Neural progenitor cell (in vitro differentiated cells): ENCODE measurements around the gene SF3B6. TPM values are rescaled to one million over a fixed set of nuclear protein-coding genes. Genes with fewer than 3 reads are reported as not detected.

Experiments
- DNase-seq: peaks from one replicate; pipeline ENCODE4 v3.0.0-alpha.2; 2016; ENCODE audit warnings: low spot score
- H2AFZ ChIP-seq: fragments of 200-600 bp; sonication (generic); replicated peaks from 2 replicates; pipeline ENCODE4 v1.6.1; 2016; ENCODE audit warnings: antibody characterized with exemption
- H3F3A ChIP-seq: fragments of 200-600 bp; sonication (generic); 2 replicates; pipeline ENCODE4 v1.6.1; 2016; ENCODE audit warnings: antibody characterized with exemption, low read depth
- H3K27ac ChIP-seq: fragments of 200-600 bp; sonication (generic); 2 replicates; pipeline ENCODE4 v1.5.1; 2016; ENCODE audit warnings: mild to moderate bottlenecking
- H3K27me3 ChIP-seq: fragments of 200-600 bp; sonication (generic); 2 replicates; pipeline ENCODE4 v1.6.1; 2016; ENCODE audit warnings: mild to moderate bottlenecking, moderate library complexity
- H3K36me3 ChIP-seq: fragments of 200-600 bp; sonication (generic); 2 replicates; pipeline ENCODE4 v1.5.1; 2016
- H3K4me1 ChIP-seq: fragments of 200-600 bp; sonication (generic); 2 replicates; pipeline ENCODE4 v1.6.1; 2016; ENCODE audit warnings: mixed run types
- H3K4me2 ChIP-seq: fragments of 200-600 bp; sonication (generic); 2 replicates; pipeline ENCODE4 v1.6.1; 2016
- H3K4me3 ChIP-seq: fragments of 200-600 bp; sonication (generic); 2 replicates; pipeline ENCODE4 v1.5.1; 2016
- H3K79me2 ChIP-seq: fragments of 200-600 bp; sonication (generic); 2 replicates; pipeline ENCODE4 v1.6.1; 2016; ENCODE audit warnings: low read depth
- H3K9ac ChIP-seq: fragments of 200-600 bp; sonication (generic); 2 replicates; pipeline ENCODE4 v1.6.1; 2016
- H3K9me3 ChIP-seq: fragments of 200-600 bp; sonication (generic); 2 replicates; pipeline ENCODE4 v1.5.1; 2016; ENCODE audit warnings: low read depth
- H4K20me1 ChIP-seq: fragments of 200-600 bp; sonication (generic); 2 replicates; pipeline ENCODE4 v1.6.1; 2016; ENCODE audit warnings: low read depth
- H3K27ac Mint-ChIP-seq: 3 replicates; pipeline ENCODE4 v1.8.0; 2021; ENCODE audit warnings: mixed read lengths
- H3K27me3 Mint-ChIP-seq: 2 replicates; pipeline ENCODE4 v1.8.0; 2022; ENCODE audit warnings: low read depth, mild to moderate bottlenecking, inconsistent platforms, moderate library complexity, mixed read lengths; ENCODE audit not compliant: insufficient read depth
- H3K36me3 Mint-ChIP-seq: 3 replicates; pipeline ENCODE4 v1.8.0; 2021; ENCODE audit warnings: mixed read lengths
- H3K4me1 Mint-ChIP-seq: 3 replicates; pipeline ENCODE4 v1.8.0; 2021; ENCODE audit warnings: mixed read lengths
- H3K4me3 Mint-ChIP-seq: 3 replicates; pipeline ENCODE4 v1.8.0; 2021; ENCODE audit warnings: mild to moderate bottlenecking, moderate library complexity, mixed read lengths
- H3K9me3 Mint-ChIP-seq: 3 replicates; pipeline ENCODE4 v1.8.0; 2020; ENCODE audit warnings: mixed read lengths
- EZH2 ChIP-seq: fragments of 200-600 bp; sonication (generic); IDR thresholded peaks from 2 replicates; pipeline ENCODE4 v1.6.1; 2017; ENCODE audit warnings: antibody characterized with exemption, mild to moderate bottlenecking, moderate library complexity
- EZH2phosphoT487 ChIP-seq: fragments of 200-600 bp; sonication (generic); IDR thresholded peaks from 2 replicates; pipeline ENCODE4 v1.6.1; 2017; ENCODE audit warnings: antibody characterized with exemption
- total RNA-seq: library from RNA; depleted of rRNA; stranded (reverse); fragments of >200 nt; gene quantifications from 2 replicates; pipeline ENCODE4 v1.2.3, GENCODE V29; 2015; ENCODE audit warnings: low replicate concordance
- TF ChIP-seq, protein P1 (sequence below): fragments of 200-600 bp; sonication (generic); IDR thresholded peaks from 2 replicates; pipeline ENCODE4 v1.5.1; 2017; ENCODE audit warnings: antibody characterized with exemption, mild to moderate bottlenecking

SF3B6 gene
- total RNA-seq, 1 donor from 2014 or later, result 329 TPM

DNA sequence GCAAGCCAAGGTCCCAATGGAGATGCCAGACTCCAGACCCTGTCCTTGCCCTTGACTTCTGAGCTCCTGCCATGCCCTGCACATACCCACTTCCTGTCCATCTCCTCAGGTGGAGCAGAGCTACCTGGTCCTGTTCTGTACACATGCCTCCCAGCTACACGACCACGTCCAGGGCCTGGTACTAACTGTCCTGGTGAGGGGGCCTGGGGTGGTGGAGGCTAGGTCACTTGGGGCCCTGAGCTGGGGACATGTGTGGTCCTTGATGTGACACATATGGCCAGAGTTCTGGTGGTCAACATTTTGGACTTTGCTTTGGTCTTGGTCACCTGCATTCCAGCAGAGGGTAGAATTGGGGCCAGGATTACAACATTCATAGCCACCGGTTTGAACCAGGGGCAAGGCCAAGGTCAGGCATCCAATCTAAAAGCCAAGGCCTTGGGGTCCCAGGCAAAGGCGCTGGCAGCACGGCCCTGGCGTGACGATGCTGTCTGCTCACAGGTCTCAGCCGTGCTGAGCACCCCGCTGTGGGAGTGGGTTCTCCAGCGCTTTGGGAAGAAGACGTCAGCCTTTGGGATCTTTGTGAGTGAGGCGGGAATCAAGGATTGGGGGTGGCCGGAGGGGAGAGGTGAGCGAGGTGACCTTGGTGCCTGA is 53.7 kb downstream of the SF3B6 start:
- Histone ChIP-seq H3K27me3 (no peaks in the 10 kb centered on the region), H3K4me1 (peaks cover 13% of the 10 kb centered on the region), H2AFZ (no peak overlapping the region), H3K9ac (no peak overlapping the region), H3K4me3 (no peak overlapping the region), H4K20me1 (no peaks in the 10 kb centered on the region), H3K36me3 (no peaks in the 10 kb centered on the region), H3K27ac (no peak overlapping the region), H3F3A (no peaks in the 10 kb centered on the region), H3K9me3 (no peaks in the 10 kb centered on the region), H3K79me2 (no peaks in the 10 kb centered on the region), H3K4me2 (no peak overlapping the region)
- TF ChIP-seq, protein P1, sequence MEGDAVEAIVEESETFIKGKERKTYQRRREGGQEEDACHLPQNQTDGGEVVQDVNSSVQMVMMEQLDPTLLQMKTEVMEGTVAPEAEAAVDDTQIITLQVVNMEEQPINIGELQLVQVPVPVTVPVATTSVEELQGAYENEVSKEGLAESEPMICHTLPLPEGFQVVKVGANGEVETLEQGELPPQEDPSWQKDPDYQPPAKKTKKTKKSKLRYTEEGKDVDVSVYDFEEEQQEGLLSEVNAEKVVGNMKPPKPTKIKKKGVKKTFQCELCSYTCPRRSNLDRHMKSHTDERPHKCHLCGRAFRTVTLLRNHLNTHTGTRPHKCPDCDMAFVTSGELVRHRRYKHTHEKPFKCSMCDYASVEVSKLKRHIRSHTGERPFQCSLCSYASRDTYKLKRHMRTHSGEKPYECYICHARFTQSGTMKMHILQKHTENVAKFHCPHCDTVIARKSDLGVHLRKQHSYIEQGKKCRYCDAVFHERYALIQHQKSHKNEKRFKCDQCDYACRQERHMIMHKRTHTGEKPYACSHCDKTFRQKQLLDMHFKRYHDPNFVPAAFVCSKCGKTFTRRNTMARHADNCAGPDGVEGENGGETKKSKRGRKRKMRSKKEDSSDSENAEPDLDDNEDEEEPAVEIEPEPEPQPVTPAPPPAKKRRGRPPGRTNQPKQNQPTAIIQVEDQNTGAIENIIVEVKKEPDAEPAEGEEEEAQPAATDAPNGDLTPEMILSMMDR, result no peak
- TF ChIP-seq EZH2phosphoT487 (no peak), EZH2 (no peak)
- Mint-ChIP-seq H3K27ac (peak overlapping the region; percentile 65), H3K27me3 (peaks cover 4% of the 10 kb centered on the region), H3K4me1 (peaks cover 20% of the 10 kb centered on the region), H3K36me3 (peaks cover 22% of the 10 kb centered on the region), H3K4me3 (no peak overlapping the region), H3K9me3 (no peaks in the 10 kb centered on the region)
- DNase-seq, result no peak

DNA sequence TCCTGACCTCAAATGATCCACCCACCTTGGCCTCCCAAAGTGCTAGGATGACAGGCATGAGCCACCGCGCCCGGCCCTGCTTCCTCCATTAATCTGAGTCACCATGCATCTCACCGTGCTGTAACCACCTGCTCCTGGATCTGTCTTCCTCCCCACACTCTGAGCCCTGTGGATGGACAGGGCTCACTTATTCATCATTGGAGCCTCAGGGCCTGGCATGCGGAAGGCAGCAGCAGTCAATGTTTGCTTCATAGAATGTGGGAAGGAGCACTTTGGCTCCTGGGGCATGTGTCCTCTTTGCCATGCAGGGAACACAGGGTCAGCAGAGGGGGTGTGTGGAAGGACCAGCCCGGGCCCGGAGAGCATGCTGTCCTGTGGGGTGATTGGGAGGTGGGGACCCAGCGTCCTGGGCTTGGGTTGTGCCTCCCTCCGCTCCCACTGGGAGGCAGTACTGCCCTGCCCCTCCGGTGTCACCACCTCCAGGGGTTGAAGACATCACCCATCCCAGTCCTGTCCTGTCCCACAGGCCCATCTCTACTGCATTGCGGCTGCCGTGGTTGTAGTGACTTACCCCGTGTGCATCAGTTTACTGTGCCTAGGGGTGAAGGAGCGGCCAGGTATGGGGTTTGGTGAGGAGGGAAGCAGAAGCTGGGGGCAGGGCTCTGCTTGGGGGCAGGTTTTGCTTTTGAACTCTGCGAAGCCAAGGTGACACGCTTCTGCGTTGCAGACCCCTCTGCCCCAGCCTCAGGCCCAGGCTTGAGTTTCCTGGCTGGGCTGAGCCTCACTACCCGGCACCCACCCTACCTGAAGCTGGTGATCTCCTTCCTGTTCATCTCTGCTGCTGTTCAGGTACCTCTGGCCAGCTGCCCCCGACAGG is 54.8 kb downstream of the SF3B6 start:
- H3F3A ChIP-seq, result no peaks in the 10 kb centered on the region
- no peaks in the 10 kb centered on the region for H3K9me3 ChIP-seq
- H3K27ac ChIP-seq, result no peak overlapping the region
- peak overlapping the region; percentile 93 for H3K27ac Mint-ChIP-seq
- no peak overlapping the region for H3K4me3 Mint-ChIP-seq
- no peak overlapping the region for H2AFZ ChIP-seq
- H3K36me3 ChIP-seq, result no peaks in the 10 kb centered on the region
- H3K79me2 ChIP-seq, result no peaks in the 10 kb centered on the region
- H3K4me1 ChIP-seq, result peaks cover 5% of the 10 kb centered on the region
- no peaks in the 10 kb centered on the region for H3K9me3 Mint-ChIP-seq
- TF ChIP-seq EZH2phosphoT487, result no peak
- TF ChIP-seq, protein P1, result peak; percentile 48
- H3K9ac ChIP-seq, result no peak overlapping the region
- peaks cover 14% of the 10 kb centered on the region for H3K4me1 Mint-ChIP-seq
- H3K4me3 ChIP-seq, result no peak overlapping the region
- no peaks in the 10 kb centered on the region for H3K27me3 ChIP-seq
- no peak overlapping the region for H3K4me2 ChIP-seq
- DNase-seq, result peak; percentile 57
- peaks cover 19% of the 10 kb centered on the region for H3K36me3 Mint-ChIP-seq
- H4K20me1 ChIP-seq, result no peaks in the 10 kb centered on the region
- H3K27me3 Mint-ChIP-seq, result peaks cover 4% of the 10 kb centered on the region

DNA sequence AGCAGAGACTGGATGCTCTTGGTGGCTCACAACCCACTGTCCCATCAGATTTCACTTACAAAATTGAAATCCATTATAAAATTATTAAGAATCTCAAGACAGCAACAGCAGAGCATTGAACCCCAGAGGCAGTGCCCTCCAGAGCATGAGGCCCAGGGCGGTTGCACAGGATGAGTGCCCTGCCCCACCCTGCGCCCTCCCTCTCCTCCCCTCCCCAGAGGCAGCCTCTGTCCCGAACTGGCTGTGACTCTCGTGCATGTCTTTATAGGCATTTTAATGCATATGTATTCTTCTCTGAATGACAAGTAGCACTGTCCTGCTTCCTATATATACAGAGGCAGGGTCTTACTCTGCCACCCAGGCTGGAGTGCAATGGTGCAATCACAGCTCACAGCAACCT is 55.9 kb downstream of the SF3B6 start:
- H3K79me2 ChIP-seq, result no peaks in the 10 kb centered on the region
- no peaks in the 10 kb centered on the region for H3F3A ChIP-seq
- H3K4me1 ChIP-seq, result no peaks in the 10 kb centered on the region
- H4K20me1 ChIP-seq, result no peaks in the 10 kb centered on the region
- Mint-ChIP-seq H3K27ac (no peak overlapping the region), H3K4me1 (peaks cover 7% of the 10 kb centered on the region), H3K36me3 (peaks cover 15% of the 10 kb centered on the region), H3K27me3 (peaks cover 4% of the 10 kb centered on the region), H3K4me3 (no peak overlapping the region), H3K9me3 (no peaks in the 10 kb centered on the region)
- H3K9ac ChIP-seq, result no peak overlapping the region
- no peak overlapping the region for H2AFZ ChIP-seq
- H3K36me3 ChIP-seq, result no peaks in the 10 kb centered on the region
- H3K4me3 ChIP-seq, result no peak overlapping the region
- no peak overlapping the region for H3K4me2 ChIP-seq
- DNase-seq, result no peak
- TF ChIP-seq, protein P1, result no peak
- TF ChIP-seq EZH2phosphoT487 (no peak), EZH2 (no peak)
- no peaks in the 10 kb centered on the region for H3K9me3 ChIP-seq
- no peak overlapping the region for H3K27ac ChIP-seq
- no peaks in the 10 kb centered on the region for H3K27me3 ChIP-seq
